SKM-1 (cell line): ENCODE measurements around the gene ALX3.

Experiments used
- DNase-seq: peaks from one replicate; lab custom pipeline; 2025; ENCODE audit not compliant: unreplicated experiment; lab: John Stamatoyannopoulos, UW

ALX3 gene

DNA sequence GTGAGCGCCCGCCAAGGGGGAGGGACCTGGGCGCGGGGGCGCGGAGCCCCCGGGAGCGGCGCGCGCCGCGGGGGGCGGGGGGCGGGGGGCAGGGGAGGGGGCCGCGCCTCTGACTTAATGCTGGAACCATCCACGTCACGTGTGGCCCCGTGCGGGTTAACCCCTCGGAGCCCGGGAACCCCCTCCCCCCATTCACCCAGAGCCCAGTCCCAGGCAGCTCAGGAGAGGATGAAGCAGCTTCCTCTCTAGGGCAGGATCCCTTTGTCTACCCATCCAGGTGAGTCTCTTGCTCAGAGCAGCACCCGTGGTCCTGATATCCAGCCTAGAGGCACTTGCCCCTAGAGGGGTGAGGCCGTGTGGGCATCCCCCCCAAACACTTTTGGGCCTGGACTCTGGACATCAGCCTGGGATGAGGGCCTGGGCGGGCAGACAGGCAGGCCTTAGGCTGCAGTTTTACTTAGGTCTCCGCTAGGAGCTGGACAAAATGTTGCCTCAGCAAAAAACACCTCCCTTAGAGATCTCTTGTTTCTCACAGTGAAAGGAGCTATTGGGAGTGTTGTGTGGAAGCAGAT, at the start of gene ALX3:
Gene ALX3, minus strand, starts transcription at position 2 of the 572 bp plus-strand sequence. CDS start 60 bp downstream, outside the sequence.
- DNase-seq, result no peak

DNA sequence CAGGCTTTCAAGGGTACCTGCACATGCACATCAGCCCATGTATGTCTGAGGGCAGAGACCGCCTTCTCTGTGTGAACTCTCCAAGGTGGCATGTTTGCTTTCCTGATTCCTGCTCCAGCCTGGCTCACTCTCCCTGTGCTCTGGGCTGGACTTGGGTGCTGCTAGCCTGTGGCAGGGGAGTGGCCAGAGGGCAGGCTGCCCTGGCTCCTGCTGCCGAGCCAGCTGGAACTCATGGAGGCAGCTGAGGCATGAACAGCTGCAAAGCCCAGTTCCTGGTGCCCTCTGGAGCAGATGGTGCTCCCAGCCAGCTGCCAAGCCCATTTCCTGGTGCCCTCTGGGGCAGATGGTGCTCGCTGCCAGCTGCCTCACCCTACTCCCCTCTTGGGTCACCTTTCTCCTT, 49.4 kb upstream of the ALX3 start:
- no peak for DNase-seq

DNA sequence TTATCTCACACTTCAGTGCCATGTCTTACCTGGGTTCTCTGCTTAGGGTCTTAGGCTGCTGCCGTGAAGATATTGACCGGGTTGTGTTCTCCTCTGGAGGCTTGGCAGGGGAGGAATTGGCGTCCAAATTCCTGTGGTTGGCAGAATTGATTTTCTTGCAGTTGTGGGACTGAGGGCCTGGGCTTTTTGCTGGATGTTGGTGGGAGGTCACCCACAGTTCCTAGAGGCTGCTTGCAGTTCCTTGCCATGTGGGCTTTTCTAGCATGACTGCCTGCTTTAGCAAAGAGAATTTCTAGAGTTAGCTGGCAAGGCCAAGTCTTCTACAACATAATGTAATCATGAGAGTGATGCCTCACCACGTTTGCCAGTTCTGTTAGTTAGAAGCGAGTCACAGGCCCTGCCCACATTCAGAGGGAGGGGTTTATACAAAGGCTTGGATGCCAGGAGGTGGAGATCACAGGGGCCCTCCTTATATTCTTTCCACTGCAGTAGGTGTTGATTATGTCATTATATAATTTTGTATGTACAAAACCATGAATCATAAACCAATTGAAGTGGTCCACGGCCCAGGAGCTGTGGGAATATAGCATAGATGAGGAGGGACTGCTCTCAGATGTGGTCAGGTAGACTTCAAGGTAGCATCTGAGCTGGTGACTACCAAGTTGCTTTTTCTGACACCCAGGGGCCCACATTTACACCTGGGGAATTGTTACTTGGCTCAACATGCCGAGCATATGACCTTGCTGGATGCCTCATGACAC, 48.3 kb upstream of the ALX3 start:
- DNase-seq, result no peak

DNA sequence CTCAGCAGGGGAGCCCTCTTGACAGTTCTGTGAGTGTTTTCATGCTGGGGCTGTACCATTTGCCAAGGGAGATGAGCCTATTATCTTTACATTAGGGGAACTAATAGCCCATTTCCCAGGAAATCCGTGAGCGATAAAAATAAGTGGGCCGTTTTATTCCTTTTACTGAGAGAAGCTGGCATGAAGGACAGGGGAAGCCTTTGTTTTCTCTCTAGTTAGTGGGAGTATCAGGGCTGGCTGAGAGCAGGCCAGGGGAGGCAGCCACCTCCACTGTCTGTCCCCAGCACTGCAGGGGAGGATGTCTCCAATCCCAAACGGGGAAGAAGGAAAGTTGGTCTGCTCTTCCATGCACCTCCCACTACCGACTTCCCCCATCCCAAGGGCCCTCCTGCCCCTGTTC, 44.3 kb upstream of the ALX3 start:
- DNase-seq, result no peak

DNA sequence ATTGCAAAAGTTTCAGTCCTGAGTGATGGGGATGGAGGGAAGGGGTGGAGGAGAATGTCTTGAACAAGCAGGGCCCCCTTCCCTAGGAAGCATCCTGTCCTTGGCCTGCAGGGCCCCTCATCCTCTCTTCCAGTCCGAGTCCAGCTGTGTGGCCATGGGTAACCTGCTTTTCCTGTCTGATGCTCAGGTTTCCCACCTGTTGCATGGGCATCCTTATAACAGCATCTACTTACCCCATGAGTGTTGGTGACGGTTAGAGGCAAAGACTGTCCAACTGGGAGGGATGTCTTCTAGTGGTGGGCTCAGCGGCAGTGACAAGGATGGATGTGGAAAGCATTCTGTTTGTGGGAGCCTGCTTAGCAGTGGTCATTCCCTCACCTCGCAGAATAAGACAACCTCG, 43.7 kb upstream of the ALX3 start:
- no peak for DNase-seq

DNA sequence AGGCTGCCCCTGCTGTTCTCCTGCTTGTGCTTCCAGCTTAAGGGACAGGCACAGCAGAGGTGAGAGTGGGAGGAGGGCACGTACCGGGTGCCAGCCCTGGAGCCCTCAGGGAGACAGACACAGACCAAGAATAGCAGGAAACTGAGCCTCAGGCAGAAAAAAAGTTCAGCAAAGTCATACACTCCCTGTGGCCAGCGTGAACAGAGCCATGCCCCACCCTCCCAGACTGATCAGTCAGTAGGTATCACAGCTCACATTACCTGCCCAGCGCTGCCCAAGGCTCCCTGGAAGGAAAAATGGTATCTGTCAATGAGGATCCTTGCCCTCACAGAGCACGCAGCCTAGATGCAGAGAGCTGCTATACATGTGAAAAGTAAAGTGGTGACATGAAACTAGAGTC, 43.1 kb upstream of the ALX3 start:
- no peak for DNase-seq

DNA sequence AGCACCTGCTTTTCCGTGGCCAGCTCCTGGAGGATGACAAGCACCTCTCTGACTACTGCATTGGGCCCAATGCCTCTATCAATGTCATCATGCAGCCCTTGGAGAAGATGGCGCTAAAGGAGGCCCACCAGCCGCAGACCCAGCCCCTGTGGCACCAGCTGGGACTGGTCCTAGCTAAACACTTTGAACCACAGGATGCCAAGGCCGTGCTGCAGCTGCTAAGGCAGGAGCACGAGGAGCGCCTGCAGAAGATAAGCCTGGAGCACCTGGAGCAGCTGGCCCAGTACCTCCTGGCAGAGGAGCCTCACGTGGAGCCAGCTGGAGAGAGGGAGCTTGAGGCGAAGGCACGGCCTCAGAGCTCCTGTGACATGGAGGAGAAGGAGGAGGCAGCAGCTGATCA, 42.2 kb upstream of the ALX3 start:
- no peak for DNase-seq

DNA sequence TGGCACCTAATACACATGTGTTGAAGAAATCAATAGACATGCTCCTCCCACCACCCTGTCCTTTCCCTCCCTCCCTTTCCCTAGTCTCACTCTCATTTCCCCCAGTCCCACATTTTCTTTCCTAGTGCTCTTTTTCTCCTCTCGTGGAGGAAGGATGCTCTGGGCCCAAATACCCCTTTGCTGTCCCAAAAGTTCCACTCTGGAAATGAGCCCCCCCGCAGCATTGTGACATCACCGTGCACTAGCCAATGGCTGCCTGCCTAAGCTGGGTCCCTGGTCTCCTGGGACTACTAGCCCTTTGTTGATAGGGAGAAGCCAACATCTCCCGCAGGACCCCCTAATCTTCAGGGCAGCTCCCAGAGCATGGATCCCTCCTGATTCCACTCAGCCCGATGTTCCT, 41.7 kb upstream of the ALX3 start, which contains the start of gene UBL4B:
Gene UBL4B, plus strand, starts transcription at position 301 of the 400 bp plus-strand sequence. Its CDS starts 92 bp downstream, at position 393.
- DNase-seq, result no peak

DNA sequence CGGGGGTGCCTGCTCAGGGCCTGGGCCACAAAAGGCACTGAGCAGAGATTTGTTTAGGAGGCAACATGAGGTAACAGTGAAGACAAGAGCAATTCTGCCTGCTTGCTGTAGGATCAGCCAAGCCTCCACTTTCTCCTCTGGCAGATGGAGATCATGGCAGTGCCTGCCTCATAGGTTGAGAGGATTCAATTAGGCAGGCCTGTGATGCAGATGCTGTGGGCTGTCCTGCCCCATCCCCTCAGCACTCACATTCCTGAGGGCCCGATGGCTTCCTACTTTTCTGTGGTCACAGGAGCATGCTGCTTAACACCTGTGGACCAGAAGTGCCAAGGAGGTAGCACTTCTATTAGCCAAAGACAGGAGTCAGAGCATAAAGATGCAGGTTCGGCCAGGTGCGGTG, 40.6 kb upstream of the ALX3 start:
- DNase-seq, result no peak

DNA sequence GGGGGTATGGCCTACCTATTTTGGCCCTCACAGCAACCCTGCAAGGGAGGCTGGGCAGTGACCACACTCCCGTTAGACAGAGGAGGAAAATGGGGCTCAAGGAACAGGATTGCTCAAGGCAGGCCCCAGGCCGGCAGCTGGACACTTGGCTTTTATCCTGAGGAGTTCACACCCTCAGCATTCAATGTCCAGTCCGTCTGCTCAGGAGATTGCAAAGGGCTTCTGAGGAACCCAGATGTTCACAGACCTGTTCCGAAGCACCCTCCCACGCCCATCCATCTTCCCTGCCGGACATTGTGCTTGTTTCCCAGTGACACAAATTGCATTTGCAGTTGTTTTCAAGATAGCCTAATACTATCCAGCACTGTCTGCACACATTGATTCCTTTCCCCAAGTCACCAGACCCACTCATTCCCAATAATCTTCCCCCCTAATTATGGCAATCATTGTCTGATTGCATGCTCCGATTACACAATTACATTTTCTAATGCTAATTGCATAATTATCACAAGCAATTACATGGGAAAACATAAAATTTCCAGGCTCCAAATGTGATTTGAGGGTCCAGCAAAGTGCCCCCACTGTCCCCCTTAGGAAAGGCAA, 37.5 kb upstream of the ALX3 start:
- no peak for DNase-seq

DNA sequence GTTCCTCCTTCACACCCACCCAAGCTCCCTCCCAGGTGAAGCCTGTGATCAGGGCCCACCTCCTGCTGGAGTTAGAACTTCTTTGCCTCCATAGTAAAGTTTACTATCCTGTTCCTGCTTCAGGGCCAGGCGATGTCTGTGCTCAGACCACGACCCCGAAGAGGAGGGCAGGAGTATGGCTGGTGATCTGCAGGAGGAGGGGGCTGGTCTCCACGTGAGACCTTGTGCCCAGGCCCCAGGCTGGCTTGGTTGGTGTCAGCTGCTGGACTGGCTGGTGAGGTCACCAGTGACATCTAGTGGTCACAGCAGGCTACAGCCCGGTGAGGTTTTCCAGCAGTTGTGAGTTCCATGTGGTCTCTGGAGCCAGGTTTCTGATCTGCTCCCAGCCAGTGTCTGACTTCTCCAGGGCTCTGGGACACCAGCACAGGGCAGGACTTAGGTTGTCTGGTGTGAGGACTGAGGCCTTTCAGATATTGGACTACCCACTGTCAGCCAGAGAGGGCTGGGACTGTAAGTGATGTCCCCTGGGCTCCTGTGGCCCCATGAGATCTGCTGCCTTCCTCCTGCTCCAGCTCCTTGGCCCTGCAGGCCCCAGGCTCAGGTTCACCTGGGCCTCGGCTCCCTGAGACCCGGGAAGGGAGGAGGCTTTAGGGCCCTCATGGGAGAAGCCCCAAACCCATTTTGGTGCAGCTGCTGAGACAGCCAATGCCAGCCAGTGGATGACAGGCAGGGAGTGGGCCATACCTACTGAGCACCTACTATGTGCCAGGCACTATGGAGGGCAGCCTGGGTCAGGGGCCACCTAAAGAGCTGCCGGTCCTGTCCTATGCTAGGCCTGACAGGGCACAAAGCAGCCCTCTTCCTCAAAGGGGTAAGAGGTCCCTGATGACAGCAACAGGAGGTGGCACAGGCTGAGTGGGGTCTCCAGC, 35.8 kb upstream of the ALX3 start:
- peak; percentile 7 for DNase-seq

DNA sequence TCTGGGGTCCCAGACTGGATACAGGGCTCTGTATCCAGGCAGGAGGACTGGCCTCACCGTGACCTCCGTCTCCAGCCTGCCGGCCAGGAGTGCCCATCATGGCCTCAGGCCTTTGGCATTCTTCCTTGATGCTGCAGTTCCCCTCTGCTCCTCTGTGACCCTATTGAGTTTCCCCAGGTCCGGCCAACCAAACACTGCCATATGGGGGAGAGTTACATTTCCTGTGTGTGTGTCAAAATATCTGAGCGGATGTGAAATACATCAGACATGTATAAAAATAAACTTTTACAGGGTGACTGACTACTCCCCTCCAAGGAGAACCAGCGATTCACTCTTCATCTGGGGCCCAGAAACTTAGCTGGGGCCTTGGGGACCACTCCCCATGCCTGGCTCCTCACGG, 31.6 kb upstream of the ALX3 start:
- DNase-seq, result no peak

DNA sequence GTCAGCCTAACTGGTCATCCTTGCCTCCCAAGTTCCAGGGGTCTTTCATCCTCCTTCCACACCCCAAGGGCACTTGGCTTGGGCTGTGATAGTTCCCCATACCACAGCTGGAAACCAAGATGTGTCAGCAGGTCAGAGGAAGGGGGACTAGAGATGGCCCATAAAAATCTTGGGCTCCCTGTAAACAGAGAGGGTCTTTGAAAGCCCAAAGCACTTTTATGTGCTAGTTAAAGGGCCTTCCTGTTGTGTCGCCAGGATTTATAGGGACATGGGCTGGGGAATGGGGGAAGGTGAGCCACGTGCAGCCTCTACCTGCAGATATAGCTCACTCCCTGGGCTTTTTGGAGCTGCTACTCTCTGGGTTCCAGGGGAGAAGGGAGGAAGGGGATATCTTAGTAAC, 29.9 kb upstream of the ALX3 start:
- no peak for DNase-seq

DNA sequence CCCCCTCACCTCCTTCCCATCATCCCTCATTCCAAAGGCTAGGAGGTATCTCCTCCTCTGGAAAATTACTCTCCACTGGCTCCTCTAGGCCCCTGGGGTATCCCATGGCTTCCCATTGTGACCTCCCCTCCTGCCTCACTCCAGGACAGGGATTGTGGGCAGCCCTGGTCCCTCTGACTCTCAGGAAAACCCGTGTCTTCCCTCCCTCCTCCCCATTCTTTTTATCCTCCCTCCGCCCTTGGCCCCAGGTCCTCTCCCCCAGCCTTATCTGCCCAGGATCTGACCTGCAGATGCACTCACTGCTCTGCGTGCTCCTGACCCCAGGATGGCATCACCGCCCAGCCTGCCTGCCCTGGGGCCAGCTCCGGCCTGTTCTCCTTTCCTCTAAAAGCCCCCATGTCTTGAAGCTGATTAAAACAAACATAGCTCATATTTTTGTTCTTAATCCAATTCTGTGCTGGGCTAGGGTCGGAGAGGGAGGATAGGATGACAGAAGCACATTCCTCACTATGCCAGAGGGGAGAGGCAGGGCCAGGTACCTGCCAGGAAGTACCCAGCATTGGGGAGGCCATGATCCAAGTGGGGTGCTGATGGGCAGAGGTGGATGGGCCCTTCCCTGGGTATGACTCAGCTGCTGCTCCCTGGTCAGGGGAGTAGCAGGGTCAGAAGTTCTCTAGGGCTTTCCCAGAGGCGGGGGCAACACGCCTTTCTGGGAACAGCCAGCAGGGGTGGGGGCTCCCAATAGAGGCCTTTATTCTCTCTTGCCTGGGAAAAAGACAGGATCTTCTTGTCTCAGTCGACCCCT, 28.0 kb upstream of the ALX3 start:
- no peak for DNase-seq

DNA sequence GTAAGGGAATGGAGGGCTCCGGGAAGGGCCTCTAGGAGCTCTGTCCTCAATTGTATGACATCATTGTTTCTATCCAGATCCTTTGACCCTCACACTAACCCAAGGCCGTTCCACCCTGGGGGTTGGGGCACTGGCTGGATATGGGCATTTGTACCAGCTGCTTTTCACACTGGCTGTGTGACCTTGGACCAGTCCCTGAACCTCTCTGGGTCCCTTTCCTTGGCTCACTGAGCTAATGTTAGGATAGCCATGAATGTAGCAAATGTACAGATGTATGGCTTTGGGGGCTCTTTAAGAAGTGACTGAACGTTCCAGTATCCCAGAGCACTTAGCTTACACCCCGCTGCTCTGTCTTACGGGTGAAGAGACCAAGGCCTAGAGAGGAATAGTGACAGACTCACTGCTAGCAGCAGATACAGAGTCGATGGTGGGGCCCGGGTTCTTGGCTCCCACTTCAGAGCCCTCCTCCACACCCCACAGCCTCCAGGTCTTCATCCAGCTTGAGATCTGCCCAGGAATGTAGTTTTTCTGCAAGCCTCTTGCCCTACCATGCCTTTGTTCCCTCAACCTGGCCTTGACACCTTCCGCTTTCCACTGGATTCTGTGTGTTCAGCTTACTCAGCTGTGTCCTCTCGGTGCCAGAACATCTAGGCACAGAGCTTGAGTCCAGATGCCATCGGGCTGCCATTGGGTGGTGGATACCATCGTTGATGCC, 27.2 kb upstream of the ALX3 start:
- no peak for DNase-seq

DNA sequence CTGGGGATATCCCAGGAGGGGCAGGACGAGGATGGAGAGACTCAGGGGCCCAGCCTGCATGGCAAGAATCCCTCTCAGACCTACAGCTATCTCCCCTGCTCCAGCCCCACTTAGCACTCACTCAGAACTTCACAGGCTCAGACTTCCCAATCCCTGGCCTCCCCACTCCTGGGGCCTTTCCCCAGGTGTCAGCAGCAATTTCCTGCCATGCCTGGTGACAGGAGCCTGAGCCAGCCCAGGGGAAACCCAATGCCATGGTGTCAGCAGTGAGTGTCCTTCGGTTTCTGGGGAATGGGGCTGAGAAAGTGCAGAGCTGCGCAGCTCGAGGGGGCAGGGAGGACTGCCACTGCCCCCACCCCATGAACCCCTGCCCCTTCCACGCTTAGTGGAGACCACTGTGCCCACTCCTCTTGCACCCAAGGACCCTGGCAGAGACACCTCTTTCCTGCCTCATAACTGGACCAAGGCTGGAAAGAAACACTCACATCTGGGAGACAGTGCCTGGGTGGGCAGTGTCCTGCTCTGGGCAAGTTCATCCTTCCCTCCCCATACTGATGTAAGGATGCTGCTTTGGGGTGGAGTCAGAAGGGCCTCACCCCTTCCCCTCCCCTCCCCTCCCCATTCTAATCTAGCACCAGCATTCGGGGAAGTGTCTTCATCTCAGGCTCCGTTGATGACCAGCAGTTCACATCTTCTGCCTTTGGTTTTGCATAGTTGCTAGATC, 24.6 kb upstream of the ALX3 start:
- DNase-seq, result no peak

DNA sequence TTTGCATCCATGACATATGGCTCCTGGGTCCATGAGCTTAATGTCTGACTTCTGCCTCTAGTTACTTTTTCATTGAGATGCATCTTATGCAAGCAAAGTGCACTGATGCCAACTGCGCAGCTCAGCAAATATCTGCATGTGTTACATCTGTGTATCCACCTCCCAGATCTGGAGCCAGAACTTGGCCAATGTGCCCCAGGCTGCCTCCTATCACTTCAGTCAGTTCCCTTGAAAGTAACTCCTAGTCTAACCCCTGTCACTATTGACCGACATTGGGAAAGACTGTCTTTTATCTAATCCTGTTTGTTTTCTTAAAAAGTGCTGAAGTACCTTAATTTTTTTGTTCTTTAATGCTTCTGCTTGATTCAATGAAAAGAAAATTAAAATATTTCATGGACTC, 22.5 kb upstream of the ALX3 start:
- no peak for DNase-seq

DNA sequence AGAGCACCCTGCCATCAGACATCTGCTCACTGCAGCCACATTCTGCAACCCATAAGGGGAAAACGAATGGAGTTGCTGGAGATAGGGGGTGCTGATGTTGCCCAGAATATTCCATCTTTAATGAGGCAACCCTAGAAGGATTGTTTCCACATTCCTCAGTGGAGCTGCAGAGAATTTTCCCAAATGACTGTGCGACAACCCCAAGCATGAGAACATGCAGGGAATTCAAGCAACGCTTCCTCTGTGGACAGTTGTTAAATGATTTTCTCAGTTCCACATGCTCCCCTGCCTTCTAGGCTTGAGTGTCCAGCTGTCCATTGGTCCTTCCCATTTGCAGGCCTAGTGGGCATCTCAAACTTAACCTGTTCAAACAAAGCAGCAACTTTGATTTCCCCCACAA, 21.3 kb upstream of the ALX3 start:
- no peak for DNase-seq

DNA sequence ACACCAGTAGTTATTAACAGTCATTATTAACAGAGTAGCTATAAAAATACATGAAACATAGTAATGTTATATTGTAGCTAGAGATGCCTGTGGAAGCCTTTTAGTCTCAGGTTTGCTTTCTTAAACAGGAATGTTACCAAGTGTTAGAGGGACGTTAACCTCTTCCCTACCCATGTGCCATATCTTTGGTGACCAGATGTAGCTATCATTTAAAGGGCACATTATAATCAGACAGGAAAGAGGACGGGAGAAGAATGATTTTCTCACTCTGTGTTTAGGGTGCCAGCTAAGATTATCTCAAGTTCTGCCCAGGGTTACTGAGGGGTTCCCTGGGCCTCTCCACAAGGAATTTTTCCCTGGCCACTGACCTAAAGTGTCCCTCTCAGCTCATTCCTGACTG, 20.9 kb upstream of the ALX3 start:
- DNase-seq, result no peak
